HCT116 (cell line): Measurements from ENCODE around the gene SNRNP70. TPM values are rescaled to one million over a fixed set of nuclear protein-coding genes. Genes with fewer than 3 reads are reported as not detected.
A peak's percentile ranks its signal among the peaks of the same experiment; 100 is the strongest.

ENCODE experiments used
- ATAC-seq: fragments of 200-7000 bp; cut with Tn5 transposase; 2 replicates; pipeline ENCODE4 v1.9.1; 2020; ENCODE audit warnings: mild to moderate bottlenecking, moderate library complexity
- BruUV-seq: library from RNA; stranded (reverse); fragments of 400-500 nt; replicated peaks from 2 replicates; lab custom pipeline; 2021; lab: Mats Ljungman, UMichigan
- CTCF ChIA-PET: fragments of 300-600 bp; sonication (Branson Sonifier 250); formaldehyde crosslinking; loops from one replicate; lab custom pipeline; 2021; ENCODE audit warnings: antibody characterized with exemption; lab: Charles Lee
- POLR2A ChIA-PET: fragments of 300-600, 350-600 bp; sonication (Branson Sonifier 250); formaldehyde crosslinking; loops from one replicate; lab custom pipeline; 2021; ENCODE audit warnings: antibody characterized with exemption; lab: Charles Lee
- RAD21 ChIA-PET, 2 experiments: fragments of 300-600 bp; sonication (Branson Sonifier 250); formaldehyde crosslinking; loops; one replicate each; lab custom pipeline; 2023; ENCODE audit warnings: low total read pairs in 2 of 2; ENCODE audit not compliant: uncharacterized antibody in 2 of 2, unreplicated experiment in 2 of 2, low non-redundant PET in 1 of 2; lab: Charles Lee
- DNase-seq: peaks from one replicate; pipeline ENCODE4 v3.0.0-alpha.2; 2010; ENCODE audit warnings: low read depth, low spot score
- H2AFZ ChIP-seq: fragments of 200-600 bp; shearing (Covaris generic), sonication (generic); 2 replicates; pipeline ENCODE4 v1.6.1; 2017; ENCODE audit warnings: low read depth, mixed run types, mixed read lengths, antibody characterized with exemption, low read length; ENCODE audit not compliant: poor library complexity, severe bottlenecking
- H3K27ac ChIP-seq: 2 replicates; pipeline ENCODE4 v1.5.1; 2012; ENCODE audit warnings: low read depth, low read length
- H3K27me3 ChIP-seq: fragments of 200-600 bp; sonication (generic); 2 replicates; pipeline ENCODE4 v1.6.1; 2016; ENCODE audit warnings: mixed run types, low read length, mixed read lengths; ENCODE audit not compliant: insufficient read depth
- H3K36me3 ChIP-seq, 2 experiments: fragments of 200-500 bp in 1 of 2; fragments of 200-600 bp in 1 of 2; sonication (Bioruptor generic) in 1 of 2; sonication (generic) in 1 of 2; 2 replicates each; pipeline versions ENCODE4 v1.5.1 to v1.6.1; 2014 to 2016; ENCODE audit warnings: low read length in 2 of 2, inconsistent platforms in 1 of 2, mixed read lengths in 1 of 2, mixed run types in 1 of 2; ENCODE audit not compliant: insufficient read depth in 2 of 2, control insufficient read depth in 1 of 2
- H3K4me1 ChIP-seq, 2 experiments: fragments of 200-600 bp in 1 of 2; sonication (generic) in 1 of 2; 2 replicates each; pipeline versions ENCODE4 v1.5.1 to v1.6.1; 2012 to 2017; ENCODE audit warnings: low read length in 2 of 2, inconsistent platforms in 1 of 2, mild to moderate bottlenecking in 1 of 2, mixed read lengths in 1 of 2, mixed run types in 1 of 2, moderate library complexity in 1 of 2; ENCODE audit not compliant: insufficient read depth in 2 of 2, control insufficient read depth in 1 of 2
- H3K4me2 ChIP-seq: fragments of 200-600 bp; sonication (generic); 2 replicates; pipeline ENCODE4 v1.6.1; 2017; ENCODE audit warnings: mixed run types, low read length, mixed read lengths
- H3K4me3 ChIP-seq, 2 experiments: fragments of 200-600 bp in 1 of 2; sonication (generic) in 1 of 2; replicated peaks in 1 of 2; 2 replicates each; pipeline ENCODE4 v1.5.1; 2011 to 2016; ENCODE audit warnings: low read length in 2 of 2, control low read depth in 1 of 2, low read depth in 1 of 2, mild to moderate bottlenecking in 1 of 2, mixed read lengths in 1 of 2, mixed run types in 1 of 2
- H3K79me2 ChIP-seq: fragments of 200-600 bp; sonication (generic); 2 replicates; pipeline ENCODE4 v1.6.1; 2017; ENCODE audit warnings: mild to moderate bottlenecking, mixed run types, low read length, moderate library complexity, mixed read lengths; ENCODE audit not compliant: insufficient read depth
- H3K9ac ChIP-seq: fragments of 200-600 bp; sonication (generic); 2 replicates; pipeline ENCODE4 v1.6.1; 2016; ENCODE audit warnings: low read length, mixed read lengths
- H3K9me2 ChIP-seq: fragments of 200-600 bp; sonication (generic), shearing (Covaris generic); 2 replicates; pipeline ENCODE4 v1.6.1; 2017; ENCODE audit warnings: mixed run types, mild to moderate bottlenecking, moderate library complexity; ENCODE audit not compliant: insufficient read depth
- H3K9me3 ChIP-seq, 2 experiments: fragments of 200-500 bp in 1 of 2; fragments of 200-600 bp in 1 of 2; sonication (Bioruptor generic) in 1 of 2; sonication (generic) in 1 of 2; 2 replicates each; pipeline ENCODE4 v1.6.1; 2014 to 2017; ENCODE audit warnings: low read length in 2 of 2, mixed read lengths in 2 of 2, inconsistent platforms in 1 of 2, low read depth in 1 of 2, mild to moderate bottlenecking in 1 of 2, mixed run types in 1 of 2, moderate library complexity in 1 of 2; ENCODE audit not compliant: control insufficient read depth in 1 of 2, insufficient read depth in 1 of 2
- H4K20me1 ChIP-seq: fragments of 200-600 bp; sonication (generic), shearing (Covaris generic); 2 replicates; pipeline ENCODE4 v1.6.1; 2017; ENCODE audit warnings: mixed run types, mild to moderate bottlenecking, moderate library complexity; ENCODE audit not compliant: insufficient read depth
- CBX3 ChIP-seq: IDR thresholded peaks from 2 replicates; pipeline ENCODE4 v1.6.1; 2012; ENCODE audit warnings: low read depth
- EZH2 ChIP-seq: fragments of 200-600 bp; sonication (generic); IDR thresholded peaks from 2 replicates; pipeline ENCODE4 v1.6.1; 2017; ENCODE audit warnings: antibody characterized with exemption, mixed run types
- EZH2phosphoT487 ChIP-seq: fragments of 200-600 bp; IDR thresholded peaks from 2 replicates; pipeline ENCODE4 v1.6.1; 2018; ENCODE audit warnings: antibody characterized with exemption, borderline replicate concordance
- FOSL1 ChIP-seq: IDR thresholded peaks from 2 replicates; pipeline ENCODE4 v1.6.1; 2012; ENCODE audit warnings: low read depth
- JUND ChIP-seq: IDR thresholded peaks from 2 replicates; pipeline ENCODE4 v1.6.1; 2012
- RAD21 ChIP-seq: IDR thresholded peaks from 2 replicates; pipeline ENCODE4 v1.6.1; 2012; ENCODE audit warnings: low read depth, mild to moderate bottlenecking
- SIN3A ChIP-seq: IDR thresholded peaks from 2 replicates; pipeline ENCODE4 v1.6.1; 2012; ENCODE audit warnings: low read depth
- SP1 ChIP-seq: IDR thresholded peaks from 2 replicates; pipeline ENCODE4 v1.6.1; 2012; ENCODE audit warnings: low read depth
- TCF7L2 ChIP-seq: IDR thresholded peaks from 2 replicates; pipeline ENCODE4 v1.7.0; 2011; ENCODE audit warnings: borderline replicate concordance, inconsistent platforms; ENCODE audit not compliant: insufficient read depth, insufficient read length; ENCODE audit errors: extremely low read depth
- YY1 ChIP-seq: IDR thresholded peaks from 2 replicates; pipeline ENCODE4 v1.6.1; 2011; ENCODE audit warnings: low read length, low read depth, moderate library complexity, mild to moderate bottlenecking; ENCODE audit not compliant: insufficient replicate concordance; ENCODE audit errors: extremely low read depth
- intact Hi-C: fragments of 100-400 bp; cut with micrococcal nuclease; formaldehyde crosslinking; loops from 2 replicates; pipeline ENCODE4 v1.10.0; 2022
- total RNA-seq: library from RNA; stranded (reverse); gene quantifications from one replicate; pipeline ENCODE4 v1.2.1, GENCODE V29; 2021; ENCODE audit not compliant: unreplicated experiment
- TF ChIP-seq, protein P1 (sequence below): IDR thresholded peaks from 2 replicates; pipeline ENCODE4 v1.6.1; 2012

SNRNP70 gene
- total RNA-seq, 1 experiment from 2014 or later = 236 TPM

DNA sequence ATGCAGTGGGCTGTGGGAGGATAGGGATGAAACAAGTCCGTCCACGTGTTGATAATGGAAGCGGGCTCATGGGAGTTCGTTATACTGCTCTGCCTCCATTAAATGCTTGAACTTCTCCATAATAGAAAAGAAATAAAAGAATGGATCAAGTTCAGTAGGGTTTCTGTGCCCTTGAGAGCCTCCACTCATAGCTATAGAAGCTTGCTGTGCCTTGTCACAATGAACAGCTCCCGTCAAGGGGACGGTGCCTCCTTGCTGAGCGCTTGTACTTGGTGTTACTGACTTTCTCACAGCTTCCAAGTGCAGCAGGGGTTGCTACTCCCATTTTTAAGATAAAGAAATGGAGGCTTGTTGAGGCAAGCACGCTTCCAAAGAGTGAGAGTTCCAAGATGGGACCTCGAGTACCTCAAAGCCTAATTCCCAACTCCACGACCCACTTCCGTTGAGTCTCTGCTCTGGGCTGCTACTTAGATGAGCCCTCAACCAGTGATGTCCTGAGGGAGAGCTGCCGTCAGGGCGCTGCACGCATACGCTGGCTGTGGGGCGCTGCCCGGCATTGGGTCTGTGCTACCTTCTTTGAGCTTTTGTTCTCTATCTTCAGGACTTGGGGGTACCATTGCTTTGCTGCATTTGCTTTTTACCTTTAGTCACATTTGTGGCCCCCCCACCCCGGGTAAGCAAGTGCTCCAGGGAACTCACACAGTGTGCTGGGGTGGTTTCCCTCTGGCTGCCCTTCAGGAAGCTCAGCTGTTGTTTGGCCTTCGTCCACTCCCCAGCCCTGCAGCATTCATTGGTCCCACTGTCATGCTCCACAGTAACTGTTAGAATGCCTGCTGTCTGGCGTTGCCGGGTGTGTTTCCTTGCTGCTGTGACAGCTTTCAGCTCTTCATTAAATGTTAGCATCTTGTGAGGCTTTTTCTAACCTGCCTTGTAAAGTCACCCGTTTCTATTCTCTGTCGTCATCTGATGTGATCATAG, 9.5 kb downstream of the SNRNP70 start:
- CTCF ChIA-PET = interaction anchor here (1.1 to 1.7 kb wide), 2 partner anchors 12 to 104 kb away, joined by 3 to 4 read pairs; no protein-coding TSS in a partner anchor
- Histone ChIP-seq H2AFZ (no peak overlapping the region), H3K4me2 (no peak overlapping the region), H3K4me3 (no peak overlapping the region), H3K4me1 (peaks cover 0 to 3% of the 10 kb centered on the region in 2 experiments; a peak in 2 of 4 replicates), H3K27ac (0 out of 2 replicates have a peak overlapping the region, but pooled peaks have one; percentile 35), H3K9ac (no peak overlapping the region), H4K20me1 (peaks cover 37% of the 10 kb centered on the region; the same call in 1 of the 2 replicates), H3K27me3 (no peaks in the 10 kb centered on the region), H3K9me3 (no peaks in the 10 kb centered on the region), H3K79me2 (peaks cover 99% of the 10 kb centered on the region), H3K9me2 (no peaks in the 10 kb centered on the region), H3K36me3 (peaks cover 53 to 78% of the 10 kb centered on the region in 2 experiments)
- POLR2A ChIA-PET = interaction anchor here (0.8 kb wide), 1 partner anchor 54 kb away, joined by 3 read pairs; no protein-coding TSS in a partner anchor
- ATAC-seq (no peak), DNase-seq (no peak)
- no TSS peak for BruUV-seq
- RAD21 ChIA-PET = no interaction called here
- TF ChIP-seq RAD21 (no peak), EZH2 (no peak), EZH2phosphoT487 (no peak), YY1 (no peak), SP1 (no peak), SIN3A (no peak), TCF7L2 (no peak), CBX3 (no peak), JUND (no peak), FOSL1 (no peak)
- TF ChIP-seq, protein P1, sequence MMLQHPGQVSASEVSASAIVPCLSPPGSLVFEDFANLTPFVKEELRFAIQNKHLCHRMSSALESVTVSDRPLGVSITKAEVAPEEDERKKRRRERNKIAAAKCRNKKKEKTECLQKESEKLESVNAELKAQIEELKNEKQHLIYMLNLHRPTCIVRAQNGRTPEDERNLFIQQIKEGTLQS = no peak
- intact Hi-C loops = no loop called here
